C4-2B (cell line): ENCODE results near the gene PDLIM7.
A peak's percentile ranks its signal among the peaks of the same experiment; 100 is the strongest.

Experiments used
- H3K27ac ChIP-seq: fragments of 450-650 bp; 2 replicates; pipeline ENCODE4 v1.5.1; 2017
- ZFX ChIP-seq: fragments of 450-650 bp; IDR thresholded peaks from 2 replicates; pipeline ENCODE4 v1.6.1; 2017
- TF ChIP-seq, protein P1 (sequence below): fragments of 450-650 bp; conservative IDR thresholded peaks from 2 replicates; pipeline ENCODE4 v1.5.1; 2017; ENCODE audit warnings: mild to moderate bottlenecking

PDLIM7 gene

GRCh38 chr5:177459819-177460628 is 37.4 kb downstream of the PDLIM7 start:
- H3K27ac ChIP-seq: no peak overlapping the region
- TF ChIP-seq, protein P1, sequence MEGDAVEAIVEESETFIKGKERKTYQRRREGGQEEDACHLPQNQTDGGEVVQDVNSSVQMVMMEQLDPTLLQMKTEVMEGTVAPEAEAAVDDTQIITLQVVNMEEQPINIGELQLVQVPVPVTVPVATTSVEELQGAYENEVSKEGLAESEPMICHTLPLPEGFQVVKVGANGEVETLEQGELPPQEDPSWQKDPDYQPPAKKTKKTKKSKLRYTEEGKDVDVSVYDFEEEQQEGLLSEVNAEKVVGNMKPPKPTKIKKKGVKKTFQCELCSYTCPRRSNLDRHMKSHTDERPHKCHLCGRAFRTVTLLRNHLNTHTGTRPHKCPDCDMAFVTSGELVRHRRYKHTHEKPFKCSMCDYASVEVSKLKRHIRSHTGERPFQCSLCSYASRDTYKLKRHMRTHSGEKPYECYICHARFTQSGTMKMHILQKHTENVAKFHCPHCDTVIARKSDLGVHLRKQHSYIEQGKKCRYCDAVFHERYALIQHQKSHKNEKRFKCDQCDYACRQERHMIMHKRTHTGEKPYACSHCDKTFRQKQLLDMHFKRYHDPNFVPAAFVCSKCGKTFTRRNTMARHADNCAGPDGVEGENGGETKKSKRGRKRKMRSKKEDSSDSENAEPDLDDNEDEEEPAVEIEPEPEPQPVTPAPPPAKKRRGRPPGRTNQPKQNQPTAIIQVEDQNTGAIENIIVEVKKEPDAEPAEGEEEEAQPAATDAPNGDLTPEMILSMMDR: no peak
- no peak for TF ChIP-seq ZFX

DNA sequence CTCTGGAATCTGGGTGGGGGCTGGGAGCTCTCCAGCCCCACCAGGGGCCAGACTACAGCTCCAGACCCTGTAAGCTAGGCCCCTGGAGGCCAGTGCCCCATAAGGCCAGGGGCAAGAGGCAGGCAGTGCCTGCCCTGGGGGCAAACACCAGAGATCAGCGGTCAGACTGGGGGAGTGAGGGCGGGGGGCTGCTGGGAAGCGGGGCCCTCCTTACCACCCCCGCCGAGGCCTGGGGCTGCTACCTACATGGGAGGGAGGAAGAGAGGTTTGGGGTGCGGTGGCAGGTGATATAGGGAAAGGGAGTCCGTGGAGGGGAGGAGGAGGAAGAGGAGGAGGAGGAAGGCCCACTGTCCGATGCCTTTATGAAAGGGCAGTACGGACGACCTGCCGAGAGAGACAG is 38.0 kb downstream of the PDLIM7 start:
- TF ChIP-seq, protein P1: no peak
- TF ChIP-seq ZFX: no peak
- H3K27ac ChIP-seq: no peak overlapping the region

DNA sequence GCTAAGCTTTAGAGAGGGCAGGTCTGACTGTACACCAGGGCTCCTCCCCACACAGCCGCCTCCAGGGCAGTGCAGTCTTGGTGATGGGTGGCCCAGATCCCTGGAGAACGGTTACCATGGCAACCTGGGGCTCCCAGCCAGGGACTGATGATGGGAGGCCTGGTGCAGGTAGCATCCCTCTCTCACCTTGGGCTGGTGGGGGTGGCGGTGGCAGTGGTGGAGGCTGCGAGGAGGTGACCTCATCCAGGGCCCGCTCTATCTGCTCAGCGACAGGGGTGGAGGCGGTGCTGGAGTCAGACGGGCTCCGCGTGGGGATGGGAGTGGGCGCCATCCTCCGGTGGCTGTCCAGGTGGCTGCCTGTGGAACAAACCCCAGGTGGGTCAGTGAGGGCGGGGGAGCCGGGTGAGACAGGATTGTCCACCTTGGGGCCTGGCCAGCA is 38.5 kb downstream of the PDLIM7 start:
- no peak overlapping the region for H3K27ac ChIP-seq
- TF ChIP-seq, protein P1: no peak
- no peak for TF ChIP-seq ZFX

DNA sequence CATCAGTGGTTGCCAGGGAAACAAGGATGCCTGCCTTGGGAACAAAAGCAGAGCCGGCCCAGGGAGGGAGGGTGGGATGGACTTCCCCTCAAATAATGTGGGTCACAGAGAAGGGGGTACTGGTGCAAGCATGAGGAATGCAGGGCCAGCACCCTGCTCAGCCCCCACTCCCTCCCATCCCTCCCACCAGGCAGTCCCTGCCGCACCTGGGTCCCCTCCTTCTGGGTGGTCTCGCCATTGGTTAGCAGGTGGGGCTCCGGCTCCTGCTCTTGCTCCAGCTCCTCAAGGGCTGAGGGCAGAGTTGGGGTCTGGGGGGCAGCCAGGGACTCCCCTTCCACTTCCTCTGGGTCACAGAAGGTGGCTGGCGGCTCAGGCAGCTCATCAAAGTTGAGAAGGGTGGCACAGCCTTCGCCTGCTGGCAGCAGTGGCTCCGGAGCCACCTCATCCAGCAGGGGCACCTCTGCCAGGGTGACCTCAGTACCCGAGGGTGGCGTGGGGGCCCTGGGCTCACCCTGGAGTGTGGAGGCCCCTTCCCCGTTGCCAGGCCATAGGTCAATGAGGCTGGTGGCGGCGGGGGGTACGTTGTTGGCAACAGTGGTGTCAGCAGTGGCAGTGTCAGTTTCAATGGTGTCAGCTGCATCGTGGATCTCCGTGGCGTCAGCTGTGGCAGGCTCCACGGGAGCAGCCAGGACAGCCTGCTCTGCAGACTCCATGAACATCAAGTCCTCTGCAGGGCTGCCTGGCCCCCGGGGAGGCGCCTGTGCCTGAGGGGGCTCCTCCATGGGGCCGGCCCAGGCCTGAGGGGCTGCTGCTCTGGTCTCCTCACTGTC is 39.3 kb downstream of the PDLIM7 start:
- no peak overlapping the region for H3K27ac ChIP-seq
- no peak for TF ChIP-seq ZFX
- TF ChIP-seq, protein P1: no peak

- TF ChIP-seq ZFX: no peak
- TF ChIP-seq, protein P1: no peak; the same call in 1 of the 2 replicates
- no peak overlapping the region for H3K27ac ChIP-seq
Observed at GRCh38 chr5:177456976-177457851, 40.2 kb downstream of the PDLIM7 start.

DNA sequence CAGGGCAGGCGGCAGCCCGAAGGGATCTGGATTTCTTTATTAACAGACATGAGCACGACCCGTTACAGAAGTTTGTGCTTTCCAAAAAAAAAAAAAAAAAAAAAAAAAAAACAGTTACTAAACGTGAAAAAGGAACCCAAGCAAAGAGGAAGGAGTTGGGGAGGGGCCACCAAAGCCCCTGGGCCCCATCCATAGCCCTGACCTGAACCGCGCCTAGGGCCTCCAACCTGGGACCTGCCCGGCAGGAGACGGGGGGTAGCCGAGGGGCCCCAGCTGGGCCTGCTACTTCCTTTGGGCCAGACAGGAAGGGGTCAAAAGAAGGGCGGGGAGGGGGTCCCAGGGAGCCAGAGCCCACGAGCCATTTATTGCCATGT is 40.8 kb downstream of the PDLIM7 start:
- no peak overlapping the region for H3K27ac ChIP-seq

More for the DNA sequence above, 40.8 kb downstream of the PDLIM7 start:
- no peak for TF ChIP-seq ZFX
- TF ChIP-seq, protein P1: peak; percentile 68
